Osteocyte (in vitro differentiated cells): Measurements from ENCODE around the gene SAP30BP. TPM values are rescaled to one million over a fixed set of nuclear protein-coding genes. Genes with fewer than 3 reads are reported as not detected.

Source experiments
- DNase-seq: peaks from one replicate; pipeline ENCODE4 v3.0.0; 2021; ENCODE audit warnings: mixed read lengths; ENCODE audit not compliant: unreplicated experiment; ENCODE audit errors: extremely low spot score
- H3K27ac Mint-ChIP-seq: one replicate; pipeline ENCODE4 v1.8.0; 2021; ENCODE audit warnings: mild to moderate bottlenecking, mixed read lengths; ENCODE audit not compliant: unreplicated experiment
- H3K27me3 Mint-ChIP-seq: one replicate; pipeline ENCODE4 v1.8.0; 2021; ENCODE audit warnings: mixed read lengths; ENCODE audit not compliant: unreplicated experiment
- H3K36me3 Mint-ChIP-seq: one replicate; pipeline ENCODE4 v1.8.0; 2021; ENCODE audit warnings: mixed read lengths; ENCODE audit not compliant: unreplicated experiment
- H3K4me1 Mint-ChIP-seq: one replicate; pipeline ENCODE4 v1.8.0; 2021; ENCODE audit warnings: mixed read lengths; ENCODE audit not compliant: unreplicated experiment
- H3K4me3 Mint-ChIP-seq: one replicate; pipeline ENCODE4 v1.8.0; 2021; ENCODE audit warnings: mild to moderate bottlenecking, moderate library complexity, mixed read lengths; ENCODE audit not compliant: unreplicated experiment
- H3K9me3 Mint-ChIP-seq: one replicate; pipeline ENCODE4 v1.8.0; 2021; ENCODE audit warnings: mixed read lengths; ENCODE audit not compliant: unreplicated experiment
- CTCF ChIP-seq: fragments of 200-600 bp; sonication (generic); IDR thresholded peaks from 2 replicates; pipeline ENCODE4 v1.5.0; 2021; ENCODE audit warnings: antibody characterized with exemption, mild to moderate bottlenecking, moderate library complexity
- total RNA-seq: library from RNA; stranded (reverse); gene quantifications from 2 replicates; pipeline ENCODE4 v1.2.1, GENCODE V29; 2021

Gene SAP30BP
- total RNA-seq, 1 donor from 2014 or later: 103 TPM

DNA sequence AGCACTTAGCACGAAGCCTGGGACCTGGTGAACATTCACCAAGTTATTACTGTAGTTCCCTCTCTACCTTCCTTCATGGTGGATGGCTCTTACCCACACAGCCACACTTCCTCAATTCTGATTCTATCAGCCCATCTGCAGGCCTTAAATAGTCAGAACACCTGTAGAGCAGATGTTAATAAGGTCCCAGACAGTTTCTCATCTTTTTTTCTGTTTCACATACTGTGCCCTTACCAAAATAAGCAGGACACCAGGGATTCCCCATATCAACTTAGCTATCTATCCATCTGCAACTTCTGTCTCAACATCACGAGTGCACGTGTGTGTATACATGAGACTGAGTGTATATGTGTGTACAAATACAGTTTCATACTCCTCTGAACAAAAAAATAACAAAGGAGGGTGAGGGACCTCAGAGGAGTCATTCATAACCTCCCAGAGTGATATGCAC is 3.0 kb upstream of the SAP30BP start:
- no peak overlapping the region for H3K27ac Mint-ChIP-seq
- H3K4me3 Mint-ChIP-seq: no peak overlapping the region
- no peak for TF ChIP-seq CTCF
- H3K36me3 Mint-ChIP-seq: peaks cover 19% of the 10 kb centered on the region
- H3K4me1 Mint-ChIP-seq: peaks cover 17% of the 10 kb centered on the region
- H3K9me3 Mint-ChIP-seq: no peaks in the 10 kb centered on the region
- no peak for DNase-seq
- H3K27me3 Mint-ChIP-seq: no peaks in the 10 kb centered on the region

DNA sequence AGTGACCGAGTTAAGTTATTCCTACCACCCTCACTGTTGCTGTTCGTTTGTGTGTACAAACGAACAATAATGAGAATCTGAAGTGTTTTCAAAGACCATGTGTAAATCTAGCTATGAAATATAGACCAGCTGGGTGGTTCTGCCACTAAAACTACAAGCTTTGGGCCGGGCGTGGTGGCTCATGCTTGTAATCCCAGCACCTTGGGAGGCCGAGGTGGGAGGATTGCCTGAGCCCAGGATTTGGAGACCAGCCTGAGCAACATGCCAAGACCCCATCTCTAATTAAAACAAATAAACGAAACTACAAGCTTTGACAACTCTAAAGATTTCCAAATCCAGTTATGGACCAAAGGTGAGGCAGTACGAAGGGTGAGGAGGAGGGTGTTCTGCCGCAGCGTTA is 1.2 kb upstream of the SAP30BP start:
- peaks cover 17% of the 10 kb centered on the region for H3K4me1 Mint-ChIP-seq
- H3K4me3 Mint-ChIP-seq: peak overlapping the region; percentile 65

DNA sequence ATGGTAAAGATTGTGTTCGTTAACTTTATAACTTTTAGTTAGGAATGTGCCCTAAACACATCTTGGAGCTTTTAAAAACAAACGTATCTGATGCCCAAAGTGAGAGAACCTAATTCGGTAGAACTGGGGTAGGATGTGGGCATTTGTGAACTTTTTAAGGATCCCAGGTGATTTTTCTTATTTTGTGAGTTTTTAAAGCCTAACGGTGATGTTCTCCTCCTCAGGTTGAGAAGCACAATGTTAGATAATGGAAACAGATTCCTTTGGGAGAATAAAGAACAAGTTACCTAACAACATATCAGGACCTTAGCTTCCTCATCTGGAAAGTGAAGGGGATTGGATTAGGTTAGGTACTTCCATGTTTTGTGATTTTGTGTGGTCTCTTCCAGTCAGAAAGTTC is 687 bp downstream of the SAP30BP start:
- Mint-ChIP-seq H3K27ac (no peak overlapping the region), H3K4me3 (no peak overlapping the region), H3K4me1 (peaks cover 17% of the 10 kb centered on the region), H3K36me3 (peaks cover 22% of the 10 kb centered on the region), H3K27me3 (no peaks in the 10 kb centered on the region), H3K9me3 (no peaks in the 10 kb centered on the region)
- no peak for DNase-seq
- TF ChIP-seq CTCF: no peak

More for the DNA sequence above, 1.2 kb upstream of the SAP30BP start:
- peak overlapping the region; percentile 64 for H3K27ac Mint-ChIP-seq
- DNase-seq: no peak
- TF ChIP-seq CTCF: no peak
- no peaks in the 10 kb centered on the region for H3K27me3 Mint-ChIP-seq
- peaks cover 24% of the 10 kb centered on the region for H3K36me3 Mint-ChIP-seq
- H3K9me3 Mint-ChIP-seq: no peaks in the 10 kb centered on the region

DNA sequence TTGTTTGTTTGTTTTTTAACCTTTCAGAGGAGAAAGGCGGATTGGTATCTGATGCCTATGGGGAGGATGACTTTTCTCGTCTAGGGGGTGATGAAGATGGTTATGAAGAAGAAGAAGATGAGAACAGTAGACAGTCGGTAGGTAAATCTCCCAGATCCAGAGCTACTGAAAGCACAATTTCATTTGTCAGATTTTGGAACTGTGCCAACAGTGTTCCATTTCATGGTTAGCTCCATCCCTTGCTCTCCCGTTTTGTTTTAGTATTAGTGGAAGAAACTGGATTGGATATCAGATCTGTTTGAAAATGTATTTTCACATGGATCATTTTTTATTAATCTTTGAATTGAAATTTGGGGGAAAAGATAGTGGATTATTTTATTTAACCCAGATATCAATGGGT is 1.4 kb downstream of the SAP30BP start:
- no peak for TF ChIP-seq CTCF
- Mint-ChIP-seq H3K27ac (peak overlapping the region; percentile 46), H3K27me3 (no peaks in the 10 kb centered on the region), H3K36me3 (peaks cover 26% of the 10 kb centered on the region), H3K4me3 (no peak overlapping the region), H3K4me1 (peaks cover 17% of the 10 kb centered on the region), H3K9me3 (no peaks in the 10 kb centered on the region)
- no peak for DNase-seq

DNA sequence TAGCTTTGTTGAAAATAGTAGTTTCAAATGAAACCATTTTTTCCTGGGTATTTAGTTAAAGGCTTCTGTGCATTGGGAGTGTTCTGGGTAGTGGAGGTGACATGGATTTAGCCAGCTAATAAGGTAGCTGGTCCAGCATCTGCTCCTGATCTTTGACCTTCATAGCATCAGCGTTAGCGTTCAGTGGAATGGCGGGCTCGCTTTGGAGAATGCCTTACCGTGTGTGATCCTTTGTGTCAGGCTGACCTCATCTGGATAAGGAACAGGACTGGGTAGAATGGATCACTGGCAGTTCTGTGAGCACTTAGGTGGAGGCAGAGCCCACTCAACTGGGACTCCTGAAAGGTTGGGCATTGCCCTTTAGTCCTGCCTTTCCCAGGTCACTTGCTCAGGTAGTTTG is 3.7 kb downstream of the SAP30BP start:
- Mint-ChIP-seq H3K4me3 (no peak overlapping the region), H3K36me3 (peaks cover 28% of the 10 kb centered on the region), H3K27me3 (no peaks in the 10 kb centered on the region), H3K9me3 (no peaks in the 10 kb centered on the region), H3K27ac (no peak overlapping the region), H3K4me1 (peaks cover 18% of the 10 kb centered on the region)
- TF ChIP-seq CTCF: no peak
- no peak for DNase-seq
